ENCODE data around the gene NINL.

Gene NINL

GRCh38 chr20:25622049-25622448 is 36.7 kb upstream of the NINL start:
- no peak for TF ChIP-seq CREB1 (IDR thresholded peaks at IDR 0.05; ENCODE audit: low read depth)

- TF ChIP-seq EGR1 (IDR thresholded peaks at IDR 0.05), result no peak
- TF ChIP-seq, protein P1, sequence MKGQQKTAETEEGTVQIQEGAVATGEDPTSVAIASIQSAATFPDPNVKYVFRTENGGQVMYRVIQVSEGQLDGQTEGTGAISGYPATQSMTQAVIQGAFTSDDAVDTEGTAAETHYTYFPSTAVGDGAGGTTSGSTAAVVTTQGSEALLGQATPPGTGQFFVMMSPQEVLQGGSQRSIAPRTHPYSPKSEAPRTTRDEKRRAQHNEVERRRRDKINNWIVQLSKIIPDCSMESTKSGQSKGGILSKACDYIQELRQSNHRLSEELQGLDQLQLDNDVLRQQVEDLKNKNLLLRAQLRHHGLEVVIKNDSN (IDR thresholded peaks at IDR 0.05), result no peak
- no peak for TF ChIP-seq FOXM1 (IDR thresholded peaks at IDR 0.05; ENCODE audit: borderline replicate concordance, low read depth)
- TF ChIP-seq, protein P2, sequence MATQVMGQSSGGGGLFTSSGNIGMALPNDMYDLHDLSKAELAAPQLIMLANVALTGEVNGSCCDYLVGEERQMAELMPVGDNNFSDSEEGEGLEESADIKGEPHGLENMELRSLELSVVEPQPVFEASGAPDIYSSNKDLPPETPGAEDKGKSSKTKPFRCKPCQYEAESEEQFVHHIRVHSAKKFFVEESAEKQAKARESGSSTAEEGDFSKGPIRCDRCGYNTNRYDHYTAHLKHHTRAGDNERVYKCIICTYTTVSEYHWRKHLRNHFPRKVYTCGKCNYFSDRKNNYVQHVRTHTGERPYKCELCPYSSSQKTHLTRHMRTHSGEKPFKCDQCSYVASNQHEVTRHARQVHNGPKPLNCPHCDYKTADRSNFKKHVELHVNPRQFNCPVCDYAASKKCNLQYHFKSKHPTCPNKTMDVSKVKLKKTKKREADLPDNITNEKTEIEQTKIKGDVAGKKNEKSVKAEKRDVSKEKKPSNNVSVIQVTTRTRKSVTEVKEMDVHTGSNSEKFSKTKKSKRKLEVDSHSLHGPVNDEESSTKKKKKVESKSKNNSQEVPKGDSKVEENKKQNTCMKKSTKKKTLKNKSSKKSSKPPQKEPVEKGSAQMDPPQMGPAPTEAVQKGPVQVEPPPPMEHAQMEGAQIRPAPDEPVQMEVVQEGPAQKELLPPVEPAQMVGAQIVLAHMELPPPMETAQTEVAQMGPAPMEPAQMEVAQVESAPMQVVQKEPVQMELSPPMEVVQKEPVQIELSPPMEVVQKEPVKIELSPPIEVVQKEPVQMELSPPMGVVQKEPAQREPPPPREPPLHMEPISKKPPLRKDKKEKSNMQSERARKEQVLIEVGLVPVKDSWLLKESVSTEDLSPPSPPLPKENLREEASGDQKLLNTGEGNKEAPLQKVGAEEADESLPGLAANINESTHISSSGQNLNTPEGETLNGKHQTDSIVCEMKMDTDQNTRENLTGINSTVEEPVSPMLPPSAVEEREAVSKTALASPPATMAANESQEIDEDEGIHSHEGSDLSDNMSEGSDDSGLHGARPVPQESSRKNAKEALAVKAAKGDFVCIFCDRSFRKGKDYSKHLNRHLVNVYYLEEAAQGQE (IDR thresholded peaks at IDR 0.05; ENCODE audit: low read depth), result no peak
- TF ChIP-seq TCF12 (IDR thresholded peaks at IDR 0.05; ENCODE audit: low read depth), result no peak
- no peak for TF ChIP-seq EP300 (IDR thresholded peaks at IDR 0.05; ENCODE audit: borderline replicate concordance)
- no peak for TF ChIP-seq TAF1 (IDR thresholded peaks at IDR 0.05; ENCODE audit: low read depth)
- TF ChIP-seq MAX (IDR thresholded peaks at IDR 0.05), result no peak
- no peak for TF ChIP-seq CREB1 (IDR thresholded peaks at IDR 0.05; ENCODE audit: low read depth)
- no peak for TF ChIP-seq CEBPB (IDR thresholded peaks at IDR 0.05)
- TF ChIP-seq RAD21 (IDR thresholded peaks at IDR 0.05; ENCODE audit: low read depth), result no peak
- TF ChIP-seq YY1 (IDR thresholded peaks at IDR 0.05; ENCODE audit: low read depth), result no peak
- no peak for TF ChIP-seq TEAD4 (IDR thresholded peaks at IDR 0.05)
- TF ChIP-seq ZBTB7A (IDR thresholded peaks at IDR 0.05; ENCODE audit: low read depth), result no peak
- TF ChIP-seq NFIC (IDR thresholded peaks at IDR 0.05), result no peak
These were observed 34.2 kb upstream of the NINL start for GRCh38 chr20:25619514-25619913.

DNA sequence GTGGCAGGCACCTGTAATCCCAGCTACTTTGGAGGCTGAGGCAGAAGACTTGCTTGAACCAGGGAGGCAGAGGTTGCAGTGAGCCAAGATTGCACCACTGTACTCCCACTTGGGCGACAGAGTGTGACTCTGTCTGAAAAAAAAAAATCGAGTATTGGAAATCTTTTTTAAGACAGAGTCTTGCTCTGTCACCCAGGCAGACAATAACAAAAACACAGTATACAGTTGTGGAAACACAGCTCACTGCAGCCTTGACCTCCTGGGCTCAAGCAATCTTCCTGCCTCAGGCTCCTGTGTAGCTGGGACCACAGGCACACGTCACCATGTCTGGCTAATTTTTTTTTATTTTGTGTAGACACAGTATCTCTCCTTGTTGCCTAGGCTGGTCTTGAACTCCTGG is 23.4 kb upstream of the NINL start:
- TF ChIP-seq ZBTB7A (IDR thresholded peaks at IDR 0.05; ENCODE audit: low read depth) (no peak), EGR1 (IDR thresholded peaks at IDR 0.05) (no peak), TEAD4 (IDR thresholded peaks at IDR 0.05) (no peak), CEBPB (IDR thresholded peaks at IDR 0.05) (no peak), CREB1 (IDR thresholded peaks at IDR 0.05; ENCODE audit: low read depth) (no peak), TAF1 (IDR thresholded peaks at IDR 0.05; ENCODE audit: low read depth) (no peak), YY1 (IDR thresholded peaks at IDR 0.05; ENCODE audit: low read depth) (no peak), FOXM1 (IDR thresholded peaks at IDR 0.05; ENCODE audit: borderline replicate concordance, low read depth) (no peak), MAX (IDR thresholded peaks at IDR 0.05) (no peak), RAD21 (IDR thresholded peaks at IDR 0.05; ENCODE audit: low read depth) (no peak), TCF12 (IDR thresholded peaks at IDR 0.05; ENCODE audit: low read depth) (no peak)
- TF ChIP-seq, protein P2 (IDR thresholded peaks at IDR 0.05; ENCODE audit: low read depth), result no peak
- TF ChIP-seq, protein P1 (IDR thresholded peaks at IDR 0.05), result no peak

GRCh38 chr20:25606094-25606695 is 20.9 kb upstream of the NINL start:
- TF ChIP-seq, protein P2 (IDR thresholded peaks at IDR 0.05; ENCODE audit: low read depth), result no peak
- TF ChIP-seq, protein P1 (IDR thresholded peaks at IDR 0.05), result no peak
- no peak for TF ChIP-seq YY1 (IDR thresholded peaks at IDR 0.05; ENCODE audit: low read depth)
- no peak for TF ChIP-seq EP300 (IDR thresholded peaks at IDR 0.05; ENCODE audit: borderline replicate concordance)
- no peak for TF ChIP-seq CEBPB (IDR thresholded peaks at IDR 0.05)
- no peak for TF ChIP-seq TAF1 (IDR thresholded peaks at IDR 0.05; ENCODE audit: low read depth)
- no peak for TF ChIP-seq ZBTB7A (IDR thresholded peaks at IDR 0.05; ENCODE audit: low read depth)
- no peak for TF ChIP-seq CREB1 (IDR thresholded peaks at IDR 0.05; ENCODE audit: low read depth)
- no peak for TF ChIP-seq NFIC (IDR thresholded peaks at IDR 0.05)
- TF ChIP-seq MAX (IDR thresholded peaks at IDR 0.05), result no peak
- TF ChIP-seq TCF12 (IDR thresholded peaks at IDR 0.05; ENCODE audit: low read depth), result no peak
- TF ChIP-seq TEAD4 (IDR thresholded peaks at IDR 0.05), result no peak
- no peak for TF ChIP-seq EGR1 (IDR thresholded peaks at IDR 0.05)

Measured in Ishikawa (cell line).